ENCODE data around the gene PIWIL4.

The PIWIL4 gene

GRCh38 chr11:94526645-94527438, 40.3 kb upstream of the PIWIL4 start:
- DNase-seq (ENCODE audit: low spot score), result no peak
- no peak for TF ChIP-seq CTCF (IDR thresholded peaks at IDR 0.05; ENCODE audit: extremely low read depth, missing control alignments)

DNA sequence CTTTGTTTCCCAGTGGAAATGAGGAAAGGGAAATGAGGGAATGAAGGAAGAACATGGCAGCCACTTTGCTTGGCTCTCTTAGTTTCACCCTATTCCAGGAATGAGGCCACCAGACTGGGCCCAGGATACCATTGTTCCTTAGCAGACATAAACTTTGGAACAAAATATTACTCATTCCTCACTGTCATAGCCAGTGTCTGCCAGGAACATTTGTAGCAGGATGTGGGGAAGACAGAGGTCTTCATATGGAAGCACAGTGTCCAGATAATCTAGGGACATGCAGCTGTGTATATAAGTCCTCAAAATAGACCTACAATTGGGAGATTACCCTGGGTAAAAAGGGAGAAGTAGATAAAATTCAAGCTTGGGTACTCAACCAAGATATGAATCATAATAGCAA, 38.6 kb upstream of the PIWIL4 start:
- TF ChIP-seq CTCF (IDR thresholded peaks at IDR 0.05; ENCODE audit: extremely low read depth, missing control alignments), result no peak
- DNase-seq (ENCODE audit: low spot score), result no peak

DNA sequence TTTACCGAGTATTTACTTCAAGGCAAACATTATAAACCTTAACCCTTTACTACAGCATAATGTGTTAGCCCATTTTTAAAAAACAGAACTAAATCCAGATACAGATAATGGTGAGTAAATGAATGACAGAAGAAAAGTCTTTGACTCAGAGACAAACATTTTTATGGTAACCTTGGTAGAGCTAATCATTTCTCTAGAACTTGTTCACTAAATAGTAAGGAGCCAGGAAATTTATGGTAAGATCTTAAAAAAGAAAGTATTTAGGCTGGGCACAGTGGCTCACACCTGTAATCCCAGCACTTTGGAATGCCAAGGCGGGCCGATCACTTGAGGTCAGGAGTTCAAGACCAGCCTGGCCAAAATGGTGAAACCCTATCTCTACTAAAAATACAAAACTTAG, 35.0 kb upstream of the PIWIL4 start:
- no peak for DNase-seq (ENCODE audit: low spot score)
- TF ChIP-seq CTCF (IDR thresholded peaks at IDR 0.05; ENCODE audit: extremely low read depth, missing control alignments), result no peak

- DNase-seq (ENCODE audit: low spot score), result no peak
- TF ChIP-seq CTCF (IDR thresholded peaks at IDR 0.05; ENCODE audit: extremely low read depth, missing control alignments), result no peak
Observed at GRCh38 chr11:94533206-94533605, 34.0 kb upstream of the PIWIL4 start.

DNA sequence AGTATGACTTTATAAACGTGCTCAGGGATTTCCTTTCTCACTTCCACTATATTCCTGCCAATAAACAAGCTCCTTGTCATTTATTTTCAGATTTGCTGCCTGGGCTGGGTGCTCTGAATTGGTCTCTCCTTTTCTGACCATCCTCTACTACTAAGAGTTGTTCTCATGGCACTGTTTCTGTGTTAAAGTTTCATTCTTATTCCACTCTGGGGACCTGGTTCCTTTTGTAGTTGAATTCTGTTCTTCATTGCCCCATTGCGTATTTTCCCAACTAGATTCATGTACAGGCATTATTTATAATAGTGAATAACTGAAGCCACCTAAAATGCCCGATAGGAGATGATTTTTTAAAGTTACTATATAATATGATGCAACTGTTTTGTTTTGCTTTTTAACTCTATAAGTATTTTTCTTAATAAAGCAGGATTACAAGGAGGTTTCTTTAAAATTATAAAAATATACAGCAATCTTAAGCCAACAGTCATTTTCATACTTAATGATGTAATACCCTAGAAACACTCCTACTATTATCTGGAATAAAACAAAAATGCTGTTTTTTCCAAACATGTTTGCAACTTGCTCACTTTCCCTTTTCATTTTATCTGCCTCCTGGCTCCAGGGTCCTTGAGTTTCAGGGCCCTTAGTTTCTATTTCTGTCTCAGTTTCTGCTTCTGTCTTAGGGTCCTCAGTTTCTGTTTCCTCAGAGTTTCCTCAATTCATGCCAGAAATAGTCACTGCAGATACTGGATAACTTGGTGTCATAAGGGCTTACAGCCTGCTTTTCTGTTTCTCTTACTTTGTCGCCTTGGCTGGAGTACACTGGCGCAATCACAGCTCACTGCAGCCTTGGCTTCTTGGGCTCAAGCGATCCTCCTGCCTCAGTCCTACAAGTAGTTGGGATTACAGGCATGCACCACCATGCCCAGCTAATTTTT, 33.2 kb upstream of the PIWIL4 start:
- TF ChIP-seq CTCF (IDR thresholded peaks at IDR 0.05; ENCODE audit: extremely low read depth, missing control alignments), result no peak
- no peak for DNase-seq (ENCODE audit: low spot score)

DNA sequence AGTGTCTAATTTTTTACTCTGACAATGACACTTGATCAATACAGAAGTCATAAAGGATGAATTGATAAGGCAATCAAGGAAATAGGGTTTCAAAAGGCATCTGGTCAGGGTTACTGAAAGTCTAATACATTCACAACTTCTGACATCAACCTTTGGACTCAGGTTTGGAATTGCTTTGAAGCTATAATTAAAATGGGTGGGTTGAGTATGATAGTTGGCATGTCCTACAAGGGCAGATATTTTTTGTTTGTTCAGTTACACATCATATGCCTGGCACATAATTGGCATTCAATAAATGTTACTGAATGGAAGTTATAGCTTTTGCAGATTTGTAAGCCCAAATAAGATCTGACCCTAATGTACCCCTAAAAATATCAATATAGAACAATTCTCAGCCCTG, 30.8 kb upstream of the PIWIL4 start:
- TF ChIP-seq CTCF (IDR thresholded peaks at IDR 0.05; ENCODE audit: extremely low read depth, missing control alignments), result no peak
- DNase-seq (ENCODE audit: low spot score), result no peak

GRCh38 chr11:94537031-94537600, 30.1 kb upstream of the PIWIL4 start:
- no peak for DNase-seq (ENCODE audit: low spot score)
- no peak for TF ChIP-seq CTCF (IDR thresholded peaks at IDR 0.05; ENCODE audit: extremely low read depth, missing control alignments)
